Naive thymus-derived CD8-positive, alpha-beta T cell (primary cell): Measurements from ENCODE around the gene BMP3. TPM values are rescaled to one million over a fixed set of nuclear protein-coding genes. Genes with fewer than 3 reads are reported as not detected.
A peak's percentile ranks its signal among the peaks of the same experiment; 100 is the strongest.
"Not testable (repeated sequence)": the region's sequence is repeated elsewhere in the genome, so short reads cannot be mapped to it uniquely, and the experiment has no call there.

Experiments
- ATAC-seq, 2 donors: fragments of 150-1000 bp; cut with Tn5 transposase in 1 of 2; sonication (Bioruptor Pico), chemical (Tn5 transposase) in 1 of 2; 1 replicate in 1 of 2; 2 replicates in 1 of 2; pipeline ENCODE4 v1.10.0; 2021; ENCODE audit warnings: mild to moderate bottlenecking in 2 of 2, moderate library complexity in 2 of 2
- POLR2A ChIA-PET: fragments of 350-600 bp; sonication (Branson Sonifier 250); formaldehyde crosslinking; loops from one replicate; lab custom pipeline; 2021; ENCODE audit warnings: antibody characterized with exemption; lab: Charles Lee
- DNase-seq, 10 donors: peaks; one replicate each; pipeline versions ENCODE4 v3.0.0 to v3.0.0-alpha.2; 2020 to 2022
- H3K27ac Mint-ChIP-seq, 10 donors: one replicate each; pipeline ENCODE4 v1.8.0; 2020 to 2022; ENCODE audit warnings: mild to moderate bottlenecking in 10 of 10, mixed read lengths in 10 of 10, moderate library complexity in 4 of 10, inconsistent platforms in 1 of 10
- H3K27me3 Mint-ChIP-seq, 5 donors: one replicate each; pipeline ENCODE4 v1.8.0; 2021 to 2022; ENCODE audit warnings: mixed read lengths in 5 of 5
- H3K36me3 Mint-ChIP-seq, 3 donors: one replicate each; pipeline ENCODE4 v1.8.0; 2020 to 2022; ENCODE audit warnings: mixed read lengths in 3 of 3, mild to moderate bottlenecking in 2 of 3, inconsistent platforms in 1 of 3
- H3K4me1 Mint-ChIP-seq, 4 donors: one replicate each; pipeline ENCODE4 v1.8.0; 2021 to 2022; ENCODE audit warnings: mixed read lengths in 4 of 4
- H3K4me3 Mint-ChIP-seq, 10 donors: one replicate each; pipeline ENCODE4 v1.8.0; 2020 to 2022; ENCODE audit warnings: mild to moderate bottlenecking in 10 of 10, mixed read lengths in 10 of 10, moderate library complexity in 6 of 10, inconsistent platforms in 1 of 10
- H3K9me3 Mint-ChIP-seq, 9 donors: one replicate each; pipeline ENCODE4 v1.8.0; 2020 to 2022; ENCODE audit warnings: mixed read lengths in 9 of 9, mild to moderate bottlenecking in 3 of 9, inconsistent platforms in 1 of 9, moderate library complexity in 1 of 9
- polyA plus RNA-seq, 3 donors: library from polyadenylated mRNA; unstranded; fragments of 300-500 nt; fragmentation: Illumina TruSeq; gene quantifications; one replicate each; pipeline ENCODE4 v1.2.3, GENCODE V29; 2021
- total RNA-seq, 8 experiments: library from RNA in 2 of 8; stranded (reverse) in 2 of 8; gene quantifications; one replicate each; pipeline ENCODE4 v1.2.3 and lab custom pipeline; 2021 to 2026

BMP3 gene
- not detected for total RNA-seq
- under 1 TPM in 1 of 3 donors, not detected in 2; 0.03 TPM for polyA plus RNA-seq
- total RNA-seq (lab: John Stamatoyannopoulos, UW), result 0 reads per million in 6 experiments

GRCh38 chr4:81030061-81030980 is at the start of gene BMP3:
BMP3 (plus strand) TSS chr4:81030708; CDS start chr4:81031285, 577 bp downstream.
- ATAC-seq (peak; percentile 42 to 53), DNase-seq (peak in 3 of 10 donors; percentile 15 to 26 (median 19))
- peak within 1 kb of the TSS in 3 of 10 donors; percentile 32 to 66 (median 39) for H3K27ac Mint-ChIP-seq
- H3K4me3 Mint-ChIP-seq, result peak within 1 kb of the TSS; percentile 81 to 93 (median 86)
- H3K4me1 Mint-ChIP-seq, result peaks cover 10 to 23% (median 19%) of the 10 kb centered on the region in 4 donors
- no peaks in the 10 kb centered on the region for H3K36me3 Mint-ChIP-seq
- H3K27me3 Mint-ChIP-seq, result peaks cover 40 to 83% (median 54%) of the 10 kb centered on the region in 5 donors
- POLR2A ChIA-PET, result no interaction called here
- H3K9me3 Mint-ChIP-seq, result no peaks in the 10 kb centered on the region

DNA sequence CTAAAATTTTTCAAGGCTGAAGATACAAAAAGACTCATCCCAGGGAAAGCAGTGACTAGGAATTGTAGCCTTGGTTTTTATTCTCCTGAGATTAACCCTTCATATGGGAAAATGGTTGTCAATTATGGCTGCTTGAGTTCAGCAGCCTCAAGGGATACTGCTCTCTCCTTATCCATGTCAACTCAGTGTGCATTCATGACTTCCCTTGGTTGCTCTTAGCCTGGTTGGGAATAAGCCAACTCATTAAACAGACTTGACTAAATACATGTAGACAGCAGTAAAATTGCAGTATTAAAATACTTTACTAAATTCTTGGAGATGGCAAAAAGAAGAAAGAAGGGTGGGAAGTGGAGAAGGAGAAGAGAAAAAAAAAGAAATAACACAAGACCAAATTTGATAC is 44.5 kb upstream of the BMP3 start:
- ATAC-seq (no peak), DNase-seq (no peak)
- no peaks in the 10 kb centered on the region for H3K9me3 Mint-ChIP-seq
- no peak overlapping the region for H3K27ac Mint-ChIP-seq
- H3K4me1 Mint-ChIP-seq, result peaks cover 2 to 11% (median 6%) of the 10 kb centered on the region in 4 donors
- no peak overlapping the region for H3K4me3 Mint-ChIP-seq
- H3K27me3 Mint-ChIP-seq, result peaks cover 0 to 5% (median 0%) of the 10 kb centered on the region in 5 donors
- H3K36me3 Mint-ChIP-seq, result no peaks in the 10 kb centered on the region
- POLR2A ChIA-PET, result no interaction called here

- Mint-ChIP-seq H3K9me3 (no peaks in the 10 kb centered on the region), H3K27me3 (peaks cover 0 to 7% (median 2%) of the 10 kb centered on the region in 5 donors), H3K4me3 (no peak overlapping the region), H3K27ac (no peak overlapping the region), H3K36me3 (no peaks in the 10 kb centered on the region), H3K4me1 (peaks cover 2 to 19% (median 6%) of the 10 kb centered on the region in 4 donors)
- ATAC-seq, result peak; percentile 46 to 50
- POLR2A ChIA-PET, result no interaction called here
- DNase-seq, result peak in 6 of 10 donors; percentile 20 to 62 (median 40)
Measured at GRCh38 chr4:80989921-80990544, 40.5 kb upstream of the BMP3 start.

DNA sequence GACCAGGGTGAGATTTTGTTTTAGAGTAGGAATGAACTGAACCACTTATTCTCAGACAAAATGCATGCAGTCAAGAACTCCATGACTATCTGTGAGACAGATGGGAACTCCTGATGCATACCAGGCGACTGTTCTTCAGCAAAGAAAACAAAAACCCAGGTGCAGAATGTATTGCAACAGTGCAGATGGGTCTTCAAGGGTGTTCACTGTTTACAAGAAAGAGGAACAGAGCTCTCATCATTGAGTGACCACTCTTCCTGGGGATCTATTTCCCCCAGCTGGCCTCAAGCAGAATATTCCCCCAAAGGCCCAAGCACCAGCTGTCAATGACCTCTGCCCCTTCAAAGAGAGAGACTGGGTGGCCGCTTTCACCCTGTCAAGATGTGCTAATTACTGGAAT is 39.7 kb upstream of the BMP3 start:
- DNase-seq (no peak), ATAC-seq (no peak)
- Mint-ChIP-seq H3K4me3 (no peak overlapping the region), H3K9me3 (no peaks in the 10 kb centered on the region), H3K27ac (no peak overlapping the region), H3K4me1 (peaks cover 2 to 19% (median 6%) of the 10 kb centered on the region in 4 donors), H3K27me3 (peaks cover 0 to 7% (median 2%) of the 10 kb centered on the region in 5 donors), H3K36me3 (no peaks in the 10 kb centered on the region)
- POLR2A ChIA-PET, result no interaction called here

- H3K27ac Mint-ChIP-seq, result no peak overlapping the region
- peaks cover 0 to 4% (median 3%) of the 10 kb centered on the region in 5 donors for H3K27me3 Mint-ChIP-seq
- DNase-seq (no peak), ATAC-seq (no peak)
- peaks cover 0 to 8% (median 0%) of the 10 kb centered on the region in 9 donors for H3K9me3 Mint-ChIP-seq
- H3K36me3 Mint-ChIP-seq, result peaks cover 0 to 8% (median 5%) of the 10 kb centered on the region in 3 donors
- POLR2A ChIA-PET, result no interaction called here
- no peak overlapping the region for H3K4me3 Mint-ChIP-seq
- peaks cover 0 to 13% (median 0%) of the 10 kb centered on the region in 4 donors for H3K4me1 Mint-ChIP-seq
Measured at GRCh38 chr4:80999943-81000342, 30.6 kb upstream of the BMP3 start.

DNA sequence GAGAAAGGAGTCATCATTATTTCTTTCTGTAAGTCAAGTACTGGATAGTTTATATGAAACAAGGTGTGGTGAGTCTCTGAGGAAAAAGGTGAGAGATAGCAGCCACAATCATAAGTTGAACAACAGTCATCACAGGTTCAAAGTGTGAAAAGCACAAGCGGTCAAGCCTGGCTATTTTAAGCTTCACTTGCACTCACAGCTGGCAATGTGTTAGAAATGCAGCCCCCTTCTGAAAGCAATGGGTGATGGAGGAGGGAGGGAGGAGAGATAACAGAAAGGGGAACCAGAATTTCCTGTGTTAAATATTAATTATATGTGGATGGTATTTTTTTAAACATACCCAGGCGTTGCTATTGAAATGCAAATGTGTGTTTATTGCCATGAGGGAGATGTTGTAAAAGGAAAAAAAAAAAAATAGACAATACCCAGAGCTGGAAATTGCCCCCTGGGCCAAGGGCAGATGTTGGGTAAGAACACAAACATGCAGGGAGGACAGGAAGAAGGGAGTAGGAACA is 26.9 kb upstream of the BMP3 start:
- Mint-ChIP-seq H3K27me3 (peaks cover 0 to 5% (median 1%) of the 10 kb centered on the region in 5 donors), H3K36me3 (peaks cover 0 to 14% (median 0%) of the 10 kb centered on the region in 3 donors), H3K27ac (peak overlapping the region in 2 of 10 donors; percentile 2 to 4), H3K4me3 (no peak overlapping the region), H3K4me1 (peaks cover 0 to 13% (median 0%) of the 10 kb centered on the region in 4 donors), H3K9me3 (peaks cover 0 to 8% (median 0%) of the 10 kb centered on the region in 9 donors)
- DNase-seq (no peak), ATAC-seq (no peak)
- POLR2A ChIA-PET, result no interaction called here

- Mint-ChIP-seq H3K36me3 (peaks cover 0 to 6% (median 0%) of the 10 kb centered on the region in 3 donors), H3K4me1 (peaks cover 0 to 13% (median 0%) of the 10 kb centered on the region in 4 donors), H3K9me3 (peaks cover 0 to 6% (median 0%) of the 10 kb centered on the region in 9 donors), H3K27ac (no peak overlapping the region), H3K27me3 (peaks cover 0 to 6% (median 4%) of the 10 kb centered on the region in 5 donors), H3K4me3 (no peak overlapping the region)
- ATAC-seq (no peak), DNase-seq (no peak)
- POLR2A ChIA-PET, result no interaction called here
Measured at GRCh38 chr4:81007417-81007816, 23.1 kb upstream of the BMP3 start.

GRCh38 chr4:81016566-81016965 is 13.9 kb upstream of the BMP3 start:
- H3K9me3 Mint-ChIP-seq, H3K4me3 Mint-ChIP-seq, H3K36me3 Mint-ChIP-seq, H3K4me1 Mint-ChIP-seq, POLR2A ChIA-PET, DNase-seq, H3K27ac Mint-ChIP-seq, ATAC-seq: not testable (repeated sequence)
- peaks cover 0 to 14% (median 4%) of the 10 kb centered on the region in 5 donors for H3K27me3 Mint-ChIP-seq

- Mint-ChIP-seq H3K4me1 (peaks cover 0 to 1% (median 0%) of the 10 kb centered on the region in 4 donors), H3K36me3 (no peaks in the 10 kb centered on the region), H3K4me3 (no peak overlapping the region), H3K27me3 (peaks cover 1 to 17% (median 6%) of the 10 kb centered on the region in 5 donors), H3K9me3 (peaks cover 0 to 3% (median 0%) of the 10 kb centered on the region in 9 donors), H3K27ac (no peak overlapping the region)
- DNase-seq (no peak), ATAC-seq (no peak)
- POLR2A ChIA-PET, result no interaction called here
Measured at GRCh38 chr4:81019006-81019405, 11.5 kb upstream of the BMP3 start.

GRCh38 chr4:81021142-81021944 is 9.2 kb upstream of the BMP3 start:
- no peak for ATAC-seq
- no peaks in the 10 kb centered on the region for H3K9me3 Mint-ChIP-seq
- POLR2A ChIA-PET, result no interaction called here

GRCh38 chr4:81021981-81022380 is 8.5 kb upstream of the BMP3 start:
- DNase-seq (no peak), ATAC-seq (no peak)
- H3K27ac Mint-ChIP-seq, result no peak overlapping the region
- H3K4me3 Mint-ChIP-seq, result no peak overlapping the region
- POLR2A ChIA-PET, result no interaction called here
- no peaks in the 10 kb centered on the region for H3K9me3 Mint-ChIP-seq
- no peaks in the 10 kb centered on the region for H3K36me3 Mint-ChIP-seq
- peaks cover 18 to 45% (median 27%) of the 10 kb centered on the region in 5 donors for H3K27me3 Mint-ChIP-seq
- peaks cover 0 to 1% (median 0%) of the 10 kb centered on the region in 4 donors for H3K4me1 Mint-ChIP-seq

More at GRCh38 chr4:81021142-81021944, 9.2 kb upstream of the BMP3 start:
- no peaks in the 10 kb centered on the region for H3K36me3 Mint-ChIP-seq
- DNase-seq, result no peak
- H3K27ac Mint-ChIP-seq, result no peak overlapping the region
- peaks cover 13 to 38% (median 21%) of the 10 kb centered on the region in 5 donors for H3K27me3 Mint-ChIP-seq
- peaks cover 0 to 1% (median 0%) of the 10 kb centered on the region in 4 donors for H3K4me1 Mint-ChIP-seq
- H3K4me3 Mint-ChIP-seq, result no peak overlapping the region

GRCh38 chr4:81023484-81023883 is 7.0 kb upstream of the BMP3 start:
- Mint-ChIP-seq H3K36me3 (no peaks in the 10 kb centered on the region), H3K4me1 (peaks cover 0 to 1% (median 0%) of the 10 kb centered on the region in 4 donors), H3K4me3 (no peak overlapping the region), H3K27me3 (peaks cover 27 to 59% (median 35%) of the 10 kb centered on the region in 5 donors), H3K27ac (no peak overlapping the region), H3K9me3 (no peaks in the 10 kb centered on the region)
- ATAC-seq (no peak), DNase-seq (no peak)
- POLR2A ChIA-PET, result no interaction called here
